Activated T-cell treated with anti-CD3 and anti-CD28 coated beads for 1 hour (primary cell): ENCODE results near the gene PIF1.
"Not testable (repeated sequence)": the region's sequence is repeated elsewhere in the genome, so short reads cannot be mapped to it uniquely, and the experiment has no call there.

Source experiments
- DNase-seq: peaks from one replicate; pipeline ENCODE4 v3.0.0-alpha.2; 2020; ENCODE audit warnings: low read depth

Gene PIF1

GRCh38 chr15:64809649-64810496 lies 15.6 kb downstream of the PIF1 start:
- DNase-seq = peak; percentile 69

DNA sequence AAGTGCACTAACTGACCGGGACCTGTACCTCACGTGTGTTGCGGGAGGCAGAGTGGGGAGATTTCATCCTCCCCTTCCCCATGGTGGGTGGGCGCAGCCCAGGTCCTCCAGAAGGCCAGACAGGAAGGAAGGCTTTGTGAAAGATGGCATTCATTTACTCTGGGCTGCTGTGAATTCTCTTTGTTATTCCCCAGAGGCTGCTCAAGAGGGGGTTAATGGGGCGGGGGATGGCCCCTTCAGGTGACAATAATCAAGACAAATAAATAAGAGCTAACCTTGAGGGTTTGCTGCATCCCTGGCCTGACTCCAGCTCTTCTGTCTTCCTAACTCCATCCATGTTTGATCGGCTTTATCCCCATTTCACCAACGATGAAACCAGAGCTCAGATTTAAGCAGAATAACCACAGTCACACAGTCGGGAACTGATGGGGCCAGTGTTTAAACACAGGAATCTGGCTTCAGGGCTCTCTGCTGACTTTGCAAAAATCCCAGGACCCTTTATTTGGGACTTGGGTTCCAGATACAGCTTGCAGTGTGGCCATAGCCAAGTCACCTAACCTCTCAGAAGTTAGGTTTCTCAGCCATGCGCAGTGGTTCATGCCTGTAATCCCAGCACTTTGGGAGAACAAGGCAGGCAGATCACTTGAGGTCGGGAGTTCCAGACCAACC lies 16.5 kb downstream of the PIF1 start:
- no peak for DNase-seq

- no peak for DNase-seq
Measured at GRCh38 chr15:64807751-64808222, 17.7 kb downstream of the PIF1 start.

DNA sequence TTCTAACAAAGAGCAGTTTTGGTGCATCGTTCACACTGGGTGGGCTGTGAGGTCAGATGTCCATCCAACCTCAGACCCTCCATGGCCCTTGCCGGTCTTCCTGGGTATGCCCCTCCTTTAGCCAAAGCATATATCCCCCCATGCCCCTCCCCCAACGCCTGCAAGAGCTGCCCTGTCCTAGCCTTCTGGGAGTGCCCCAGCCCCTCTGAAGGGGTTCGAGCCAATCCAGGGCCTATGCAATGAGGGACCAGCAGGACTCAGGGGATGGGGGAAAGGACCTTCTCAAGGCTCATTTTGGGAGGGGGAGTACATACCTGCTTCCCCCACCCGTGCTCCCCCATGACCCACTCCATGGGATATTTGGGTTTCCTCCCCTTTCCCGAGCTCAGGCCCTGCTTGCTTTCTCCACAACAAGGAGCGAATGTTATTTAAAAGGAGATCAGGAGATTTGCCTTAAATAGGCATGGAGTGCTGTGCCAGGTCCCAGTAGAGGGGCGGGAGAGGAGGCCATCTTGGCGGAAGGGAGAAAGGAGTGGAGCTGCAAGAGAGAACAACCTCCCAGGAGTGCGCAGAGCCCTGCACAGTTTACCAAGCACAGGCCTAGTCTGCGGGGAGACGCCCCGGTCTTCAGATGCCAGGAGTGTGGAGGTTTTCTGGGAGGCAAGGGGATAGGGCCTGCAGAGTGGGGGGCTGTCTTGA lies 18.2 kb downstream of the PIF1 start:
- no peak for DNase-seq

DNA sequence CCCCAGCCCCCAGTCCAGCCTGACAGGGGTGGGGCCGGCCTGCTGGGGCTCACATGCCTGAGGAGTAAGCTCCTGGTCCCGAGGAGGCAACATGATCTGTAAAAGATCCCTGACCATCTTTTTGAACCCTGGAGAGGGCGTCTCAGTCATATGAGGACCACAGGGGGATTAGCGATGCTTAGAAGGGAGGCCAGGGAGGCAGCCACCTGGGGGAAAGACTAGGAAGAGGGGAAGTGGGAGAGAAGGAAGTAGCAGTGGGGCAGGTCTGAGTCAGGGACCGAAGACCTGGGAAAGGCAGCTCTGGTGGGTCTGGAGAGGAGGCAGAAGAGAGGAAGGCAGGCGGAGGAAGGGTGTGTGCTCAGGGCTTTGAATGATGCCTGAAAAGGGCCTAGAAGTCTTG lies 18.9 kb downstream of the PIF1 start:
- no peak for DNase-seq

DNA sequence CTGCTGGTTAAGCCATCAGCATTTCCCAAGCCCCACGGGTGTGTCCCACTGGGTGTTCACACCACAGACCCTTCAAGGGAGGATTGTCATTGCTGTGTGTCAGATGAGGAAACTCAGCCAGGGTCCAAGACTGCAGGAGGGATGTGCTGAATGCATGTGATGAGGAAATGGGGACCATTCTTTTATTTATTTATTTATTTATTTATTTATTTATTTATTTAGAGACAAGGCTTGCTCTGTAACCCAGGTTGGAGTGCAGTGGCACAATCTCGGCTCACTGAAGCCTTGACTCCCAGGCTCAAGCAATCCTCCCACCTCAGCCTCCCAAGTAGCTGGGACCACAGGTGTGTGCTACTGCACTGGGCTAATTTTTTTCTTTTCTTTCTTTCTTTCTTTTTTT lies 20.8 kb downstream of the PIF1 start:
- DNase-seq = no peak

- DNase-seq = no peak
Measured at GRCh38 chr15:64803526-64803925, 21.9 kb downstream of the PIF1 start.

DNA sequence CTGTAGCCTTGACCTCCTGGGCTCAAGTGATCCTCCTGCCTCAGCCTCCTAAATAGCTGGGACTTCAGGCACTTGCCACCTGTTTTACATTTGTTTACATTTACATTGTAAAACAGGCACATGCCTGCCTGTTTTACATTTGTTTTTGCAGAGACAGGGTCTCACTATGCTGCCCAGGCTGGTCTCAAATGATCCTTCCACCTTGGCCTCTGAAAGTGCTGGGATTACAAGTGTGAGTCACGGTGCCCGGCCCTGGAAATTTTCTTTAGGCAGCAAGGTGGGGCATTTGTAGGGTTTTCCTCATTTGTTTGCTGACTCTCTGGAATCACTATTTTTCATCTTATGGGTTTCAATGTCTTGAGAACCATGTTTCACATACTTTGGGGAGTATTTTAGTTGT lies 25.0 kb downstream of the PIF1 start:
- no peak for DNase-seq

DNA sequence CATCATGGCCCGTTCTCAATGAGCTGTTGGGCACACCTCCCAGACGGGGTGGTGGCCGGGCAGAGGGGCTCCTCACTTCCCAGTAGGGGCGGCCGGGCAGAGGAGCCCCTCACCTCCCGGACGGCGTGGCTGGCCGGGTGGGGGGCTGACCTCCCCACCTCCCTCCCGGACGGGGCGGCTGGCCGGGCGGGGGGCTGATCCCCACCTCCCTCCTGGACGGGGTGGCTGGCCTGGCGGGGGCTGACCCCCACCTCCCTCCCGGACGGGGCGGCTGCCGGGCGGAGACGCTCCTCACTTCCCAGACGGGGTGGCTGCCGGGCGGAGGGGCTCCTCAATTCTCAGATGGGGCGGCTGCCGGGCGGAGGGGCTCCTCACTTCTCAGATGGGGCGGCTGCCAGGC lies 26.5 kb downstream of the PIF1 start:
- not testable (repeated sequence) for DNase-seq

DNA sequence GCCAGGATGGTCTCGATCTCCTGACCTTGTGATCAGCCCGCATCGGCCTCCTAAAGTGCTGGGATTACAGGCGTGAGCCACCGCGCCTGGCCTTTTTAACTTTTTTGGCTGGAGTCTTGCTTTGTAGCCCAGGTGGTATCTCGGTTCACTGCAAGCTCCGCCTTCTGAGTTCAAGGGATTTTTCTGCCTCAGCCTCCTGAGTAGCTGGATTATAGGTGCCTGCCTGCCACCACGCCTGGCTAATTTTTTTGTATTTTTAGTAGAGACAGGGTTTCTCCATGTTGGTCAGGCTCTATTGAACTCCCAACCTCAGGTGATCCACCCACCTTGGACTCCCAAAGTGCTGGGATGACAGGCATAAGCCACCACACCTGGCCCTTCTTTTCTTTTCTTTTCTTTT lies 29.5 kb downstream of the PIF1 start:
- DNase-seq = not testable (repeated sequence)

- DNase-seq = not testable (repeated sequence)
Measured at GRCh38 chr15:64795299-64795698, 30.1 kb downstream of the PIF1 start.

- DNase-seq = no peak
Measured at GRCh38 chr15:64792282-64792681, 33.2 kb downstream of the PIF1 start.

- DNase-seq = no peak
Measured at GRCh38 chr15:64791401-64791800, 34.0 kb downstream of the PIF1 start.

GRCh38 chr15:64783796-64784195 lies 41.7 kb downstream of the PIF1 start:
- no peak for DNase-seq

- no peak for DNase-seq
Measured at GRCh38 chr15:64782751-64783150, 42.7 kb downstream of the PIF1 start.

GRCh38 chr15:64781299-64781698 lies 44.1 kb downstream of the PIF1 start:
- DNase-seq = no peak

- DNase-seq = no peak
Measured at GRCh38 chr15:64780600-64781156, 44.8 kb downstream of the PIF1 start.

DNA sequence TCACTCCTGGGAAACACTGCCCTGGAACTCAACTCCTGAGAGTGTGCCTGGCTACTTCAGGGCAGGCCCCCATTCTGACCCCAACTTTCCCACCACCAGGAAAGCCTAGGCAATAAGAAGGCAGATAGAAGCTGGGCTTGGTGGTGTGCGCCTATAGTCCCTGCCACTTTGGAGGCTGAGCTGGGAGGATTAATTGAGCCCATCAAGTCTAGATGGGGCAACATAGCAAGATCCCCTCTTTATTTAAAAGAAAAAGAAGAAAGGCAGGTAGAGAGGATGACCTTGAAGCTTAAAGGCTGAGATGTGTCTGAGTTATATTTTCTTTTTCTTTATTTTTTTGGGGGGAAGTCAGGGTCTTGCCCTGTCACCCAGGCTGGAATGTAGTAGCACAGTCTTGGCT lies 45.8 kb downstream of the PIF1 start:
- no peak for DNase-seq

DNA sequence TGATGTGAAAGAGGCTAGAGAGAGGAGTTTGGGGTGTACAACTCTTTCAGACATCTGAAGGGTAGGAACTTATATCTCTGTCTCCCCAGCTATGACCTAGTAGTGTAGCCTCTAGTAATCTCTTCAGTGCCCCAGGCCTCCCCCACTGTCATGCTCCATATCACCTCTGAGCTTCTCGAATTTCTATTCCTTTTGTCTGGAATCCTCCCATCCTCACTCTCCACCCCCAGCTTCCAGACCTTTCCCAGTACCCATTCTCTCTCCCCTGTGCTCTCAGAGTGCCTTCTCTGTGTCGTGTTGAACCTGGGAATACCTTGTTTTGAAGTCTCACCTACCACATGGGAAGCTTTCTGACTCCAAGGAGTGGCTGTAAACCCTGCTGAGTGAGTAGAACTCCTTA lies 46.4 kb downstream of the PIF1 start:
- DNase-seq = no peak

- no peak for DNase-seq
Measured at GRCh38 chr15:64776402-64776786, 49.1 kb downstream of the PIF1 start.

DNA sequence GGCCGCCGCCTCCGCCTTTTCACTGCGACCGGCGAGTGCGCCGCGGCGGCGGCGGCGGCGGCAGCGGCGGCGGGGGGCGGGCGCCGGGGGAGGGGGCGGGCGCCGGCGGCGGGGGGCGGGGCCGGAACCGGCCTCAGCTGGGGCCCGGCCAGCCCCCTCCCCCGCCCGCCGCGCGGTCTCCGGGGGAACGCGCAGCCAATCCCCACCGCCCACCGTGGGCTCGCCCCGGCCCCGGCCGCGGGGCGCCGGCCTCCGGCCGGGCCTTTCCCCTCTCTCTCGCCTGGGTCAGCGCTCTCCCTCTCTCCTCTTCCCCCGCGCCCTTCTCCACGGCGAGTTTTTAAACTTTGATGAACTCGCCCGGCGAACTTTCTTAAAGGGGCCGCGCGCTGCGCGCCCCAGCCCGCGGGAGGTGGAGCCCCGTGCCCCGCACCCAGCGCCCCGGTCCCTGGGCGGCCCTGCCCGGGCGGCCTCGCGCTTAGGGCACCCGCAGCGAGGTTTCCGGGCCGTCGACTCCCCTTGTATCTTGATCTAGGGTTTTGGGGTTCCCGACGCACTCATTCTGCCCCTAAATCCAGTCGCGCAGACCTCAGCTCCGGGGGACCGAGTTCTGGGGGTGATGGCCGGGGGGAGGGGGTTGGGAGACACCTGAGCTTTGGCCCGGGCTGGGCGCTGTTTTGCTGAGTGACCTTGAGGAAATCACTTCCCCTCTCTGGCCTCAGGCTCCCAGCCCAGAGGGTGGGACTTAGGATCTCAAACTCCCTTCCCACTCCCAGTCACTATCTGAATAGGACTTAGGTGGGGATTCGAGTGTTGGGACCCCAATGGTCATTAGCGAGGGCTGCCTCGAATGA lies 49.7 kb downstream of the PIF1 start, which contains the start of gene RBPMS2:
Gene RBPMS2, minus strand, starts transcription at position 39 of the 851 bp plus-strand sequence. CDS start 270 bp downstream, outside the sequence.
- no peak for DNase-seq
